ENCODE data around the gene SP7. TPM values are rescaled to one million over a fixed set of nuclear protein-coding genes. Genes with fewer than 3 reads are reported as not detected.

Gene SP7
- total and polyA plus RNA-seq, 9 of the 15 experiments (the other 6 are each of a cell fraction or from before 2014, with no cell fraction given): 0.04 TPM; not detected in 8

- TF ChIP-seq NBN (IDR thresholded peaks at IDR 0.05; ENCODE audit: low read depth) (peak; percentile 32; the same call in 1 of the 2 replicates), ARID4B (CRISPR knock-in tag; IDR thresholded peaks at IDR 0.05) (peak; percentile 54; the same call in 1 of the 2 replicates), CBX3 (IDR thresholded peaks at IDR 0.05; ENCODE audit: borderline replicate concordance in 1 of 2, low read length in 2 of 2) (peak in 1 of 2 experiments; percentile 31; a peak in 1 of 3 replicates), SRSF7 (optimal IDR thresholded peaks at IDR 0.05; ENCODE audit: low read depth, low read length) (no peak), ZNF143 (CRISPR knock-in tag; IDR thresholded peaks at IDR 0.05) (0 out of 2 replicates have a peak, but pooled peaks have one; percentile 20), PHF8 (IDR thresholded peaks at IDR 0.05; ENCODE audit: borderline replicate concordance, low read length) (peak; percentile 84), OTX1 (CRISPR knock-in tag; IDR thresholded peaks at IDR 0.05) (0 out of 2 replicates have a peak, but pooled peaks have one; percentile 33), RCOR1 (IDR thresholded peaks at IDR 0.05; ENCODE audit: borderline replicate concordance in 1 of 2, low read depth in 2 of 2, low read length in 2 of 2) (peak in 1 of 2 experiments; percentile 28; a peak in 1 of 4 replicates), ZNF165 (CRISPR knock-in tag; IDR thresholded peaks at IDR 0.05; ENCODE audit: borderline replicate concordance) (0 out of 2 replicates have a peak, but pooled peaks have one; percentile 12), KLF1 (tag; IDR thresholded peaks at IDR 0.05) (peak; percentile 80), SMARCC2 (IDR thresholded peaks at IDR 0.05; ENCODE audit: low read depth) (no peak), ZNF695 (CRISPR knock-in tag; IDR thresholded peaks at IDR 0.05) (no peak), TAF1 (IDR thresholded peaks at IDR 0.05; ENCODE audit: control insufficient read depth, extremely low read depth, insufficient read depth, low read length, severe bottlenecking) (peak; percentile 71), SIN3A (IDR thresholded peaks at IDR 0.05; ENCODE audit: borderline replicate concordance in 2 of 2, control insufficient read depth in 1 of 2, low read depth in 2 of 2, low read length in 2 of 2) (peak in 1 of 2 experiments; percentile 56; a peak in 1 of 4 replicates)
- TF ChIP-seq, protein P1, sequence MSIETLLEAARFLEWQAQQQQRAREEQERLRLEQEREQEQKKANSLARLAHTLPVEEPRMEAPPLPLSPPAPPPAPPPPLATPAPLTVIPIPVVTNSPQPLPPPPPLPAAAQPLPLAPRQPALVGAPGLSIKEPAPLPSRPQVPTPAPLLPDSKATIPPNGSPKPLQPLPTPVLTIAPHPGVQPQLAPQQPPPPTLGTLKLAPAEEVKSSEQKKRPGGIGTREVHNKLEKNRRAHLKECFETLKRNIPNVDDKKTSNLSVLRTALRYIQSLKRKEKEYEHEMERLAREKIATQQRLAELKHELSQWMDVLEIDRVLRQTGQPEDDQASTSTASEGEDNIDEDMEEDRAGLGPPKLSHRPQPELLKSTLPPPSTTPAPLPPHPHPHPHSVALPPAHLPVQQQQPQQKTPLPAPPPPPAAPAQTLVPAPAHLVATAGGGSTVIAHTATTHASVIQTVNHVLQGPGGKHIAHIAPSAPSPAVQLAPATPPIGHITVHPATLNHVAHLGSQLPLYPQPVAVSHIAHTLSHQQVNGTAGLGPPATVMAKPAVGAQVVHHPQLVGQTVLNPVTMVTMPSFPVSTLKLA (conservative IDR thresholded peaks at IDR 0.05): peak; percentile 79 to 92
- TF ChIP-seq, protein P2, sequence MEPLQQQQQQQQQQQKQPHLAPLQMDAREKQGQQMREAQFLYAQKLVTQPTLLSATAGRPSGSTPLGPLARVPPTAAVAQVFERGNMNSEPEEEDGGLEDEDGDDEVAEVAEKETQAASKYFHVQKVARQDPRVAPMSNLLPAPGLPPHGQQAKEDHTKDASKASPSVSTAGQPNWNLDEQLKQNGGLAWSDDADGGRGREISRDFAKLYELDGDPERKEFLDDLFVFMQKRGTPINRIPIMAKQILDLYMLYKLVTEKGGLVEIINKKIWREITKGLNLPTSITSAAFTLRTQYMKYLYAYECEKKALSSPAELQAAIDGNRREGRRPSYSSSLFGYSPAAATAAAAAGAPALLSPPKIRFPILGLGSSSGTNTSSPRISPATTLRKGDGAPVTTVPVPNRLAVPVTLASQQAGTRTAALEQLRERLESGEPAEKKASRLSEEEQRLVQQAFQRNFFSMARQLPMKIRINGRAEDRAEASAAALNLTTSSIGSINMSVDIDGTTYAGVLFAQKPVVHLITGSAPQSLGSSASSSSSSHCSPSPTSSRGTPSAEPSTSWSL (CRISPR knock-in tag; IDR thresholded peaks at IDR 0.05; ENCODE audit: borderline replicate concordance): no peak
Observed at GRCh38 chr12:53324779-53325510, 11.2 kb downstream of the SP7 start (continued).

Data from K562 (cell line).